Measurements from ENCODE around the gene TMEM59L.

DNA sequence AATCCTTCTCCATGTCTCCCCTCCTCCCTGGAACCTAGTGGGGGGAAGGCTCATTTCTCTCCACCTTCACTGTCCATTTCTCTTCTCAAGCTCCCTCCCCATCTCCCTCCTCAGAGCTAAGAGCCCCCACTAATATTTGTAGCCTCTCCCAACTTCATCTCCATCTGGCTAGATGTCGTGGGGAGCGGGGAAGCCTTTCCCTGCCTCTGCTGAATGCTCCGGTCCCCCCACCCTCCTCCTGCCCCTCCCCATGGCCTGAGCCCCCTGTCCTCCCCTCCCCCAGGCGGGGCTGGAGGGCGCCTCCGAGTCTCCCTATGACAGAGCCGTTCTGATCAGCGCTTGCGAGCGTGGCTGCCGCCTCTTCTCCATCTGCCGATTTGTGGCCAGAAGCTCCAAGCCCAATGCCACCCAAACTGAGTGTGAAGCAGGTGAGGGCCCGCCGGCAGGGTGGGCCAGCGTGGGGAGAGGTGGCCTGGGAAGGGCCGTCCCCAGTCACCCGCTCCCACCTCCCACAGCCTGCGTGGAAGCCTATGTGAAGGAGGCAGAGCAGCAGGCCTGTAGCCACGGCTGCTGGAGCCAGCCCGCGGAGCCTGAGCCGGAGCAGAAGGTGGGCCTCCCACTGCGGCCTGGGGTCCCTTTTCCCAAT, 1.0 kb downstream of the TMEM59L start:
- TF ChIP-seq RAD21 (IDR thresholded peaks at IDR 0.05) (no peak), JUND (IDR thresholded peaks at IDR 0.05) (no peak)
- TF ChIP-seq, protein P1, sequence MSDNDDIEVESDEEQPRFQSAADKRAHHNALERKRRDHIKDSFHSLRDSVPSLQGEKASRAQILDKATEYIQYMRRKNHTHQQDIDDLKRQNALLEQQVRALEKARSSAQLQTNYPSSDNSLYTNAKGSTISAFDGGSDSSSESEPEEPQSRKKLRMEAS (IDR thresholded peaks at IDR 0.05), result no peak
